ENCODE data around the gene SDK1. TPM values are rescaled to one million over a fixed set of nuclear protein-coding genes. Genes with fewer than 3 reads are reported as not detected.

Gene SDK1
- total RNA-seq, 2 experiments from 2014 or later = 0.25 to 0.78 TPM

- Mint-ChIP-seq H3K36me3 (ENCODE audit: low read depth) (no peaks in the 10 kb centered on the region), H3K27me3 (no peaks in the 10 kb centered on the region), H3K9me3 (peaks cover 16% of the 10 kb centered on the region), H3K4me1 (ENCODE audit: low read depth) (no peaks in the 10 kb centered on the region), H3K4me3 (no peak overlapping the region), H3K27ac (no peak overlapping the region)
- POLR2A ChIA-PET = no interaction called here
- intact Hi-C loops (cut with micrococcal nuclease) = no loop called here
- ATAC-seq = no peak
- TF ChIP-seq CTCF (IDR thresholded peaks at IDR 0.05) = no peak
- no peak for DNase-seq
- CTCF ChIA-PET = no interaction called here
Measured at GRCh38 chr7:3446786-3447185, 145.7 kb downstream of the SDK1 start.

GRCh38 chr7:3451701-3452100 is 150.6 kb downstream of the SDK1 start:
- CTCF ChIA-PET = interaction anchor here (0.7 to 2.2 kb wide), 2 partner anchors 65 to 151 kb away, joined by 3 to 4 read pairs; partner anchors contain the start of gene SDK1
- no peak overlapping the region for H3K27ac Mint-ChIP-seq

GRCh38 chr7:3453398-3453797 is 152.3 kb downstream of the SDK1 start:
- Mint-ChIP-seq H3K27me3 (no peaks in the 10 kb centered on the region), H3K4me1 (ENCODE audit: low read depth) (peaks cover 4% of the 10 kb centered on the region), H3K4me3 (no peak overlapping the region), H3K36me3 (ENCODE audit: low read depth) (no peaks in the 10 kb centered on the region), H3K9me3 (peaks cover 10% of the 10 kb centered on the region), H3K27ac (no peak overlapping the region)
- POLR2A ChIA-PET = interaction anchor here (0.7 kb wide), 1 partner anchor 9 kb away, joined by 3 read pairs; no protein-coding TSS in a partner anchor
- CTCF ChIA-PET = interaction anchor here (0.9 kb wide), 1 partner anchor 18 kb away, joined by 3 read pairs; no protein-coding TSS in a partner anchor
- ATAC-seq (no peak), DNase-seq (no peak)
- TF ChIP-seq CTCF (IDR thresholded peaks at IDR 0.05) = no peak
- intact Hi-C loops (cut with micrococcal nuclease) = no loop called here

More at GRCh38 chr7:3451701-3452100, 150.6 kb downstream of the SDK1 start:
- Mint-ChIP-seq H3K27me3 (no peaks in the 10 kb centered on the region), H3K36me3 (ENCODE audit: low read depth) (no peaks in the 10 kb centered on the region), H3K4me1 (ENCODE audit: low read depth) (peaks cover 4% of the 10 kb centered on the region), H3K9me3 (peaks cover 10% of the 10 kb centered on the region), H3K4me3 (no peak overlapping the region)
- ATAC-seq = no peak
- intact Hi-C loops (cut with micrococcal nuclease) = no loop called here
- POLR2A ChIA-PET = no interaction called here
- DNase-seq = no peak
- TF ChIP-seq CTCF (IDR thresholded peaks at IDR 0.05) = no peak

GRCh38 chr7:3455806-3456595 is 154.9 kb downstream of the SDK1 start:
- CTCF ChIA-PET = interaction anchor here (1.1 kb wide), 1 partner anchor 9 kb away, joined by 3 read pairs; no protein-coding TSS in a partner anchor
- Mint-ChIP-seq H3K9me3 (peaks cover 10% of the 10 kb centered on the region), H3K27ac (no peak overlapping the region), H3K4me1 (ENCODE audit: low read depth) (peaks cover 9% of the 10 kb centered on the region), H3K27me3 (peaks cover 1% of the 10 kb centered on the region), H3K36me3 (ENCODE audit: low read depth) (no peaks in the 10 kb centered on the region), H3K4me3 (no peak overlapping the region)
- DNase-seq = no peak
- intact Hi-C loops (cut with micrococcal nuclease) = no loop called here
- TF ChIP-seq CTCF (IDR thresholded peaks at IDR 0.05) = no peak
- POLR2A ChIA-PET = interaction anchor here (0.7 kb wide), 1 partner anchor 98 kb away, joined by 4 read pairs; no protein-coding TSS in a partner anchor
- no peak for ATAC-seq

GRCh38 chr7:3459111-3459510 is 158.1 kb downstream of the SDK1 start:
- intact Hi-C loops (cut with micrococcal nuclease) = no loop called here
- ChIA-PET CTCF (no interaction called here), POLR2A (no interaction called here)
- Mint-ChIP-seq H3K9me3 (peaks cover 10% of the 10 kb centered on the region), H3K4me1 (ENCODE audit: low read depth) (peaks cover 32% of the 10 kb centered on the region), H3K27ac (no peak overlapping the region), H3K27me3 (peaks cover 1% of the 10 kb centered on the region), H3K36me3 (ENCODE audit: low read depth) (no peaks in the 10 kb centered on the region), H3K4me3 (no peak overlapping the region)
- TF ChIP-seq CTCF (IDR thresholded peaks at IDR 0.05) = no peak
- no peak for DNase-seq
- ATAC-seq = no peak

All from activated CD8-positive, alpha-beta T cell treated with anti-CD3 and anti-CD28 coated beads for 36 hours (primary cell).